HG03064 (cell line): Measurements from ENCODE around the gene SEMA7A.

ENCODE experiments used
- ATAC-seq: cut with Tn5 transposase; IDR thresholded peaks from one replicate; pipeline ENCODE4 v1.9.1; 2021; ENCODE audit warnings: low read depth; ENCODE audit not compliant: unreplicated experiment

SEMA7A gene

DNA sequence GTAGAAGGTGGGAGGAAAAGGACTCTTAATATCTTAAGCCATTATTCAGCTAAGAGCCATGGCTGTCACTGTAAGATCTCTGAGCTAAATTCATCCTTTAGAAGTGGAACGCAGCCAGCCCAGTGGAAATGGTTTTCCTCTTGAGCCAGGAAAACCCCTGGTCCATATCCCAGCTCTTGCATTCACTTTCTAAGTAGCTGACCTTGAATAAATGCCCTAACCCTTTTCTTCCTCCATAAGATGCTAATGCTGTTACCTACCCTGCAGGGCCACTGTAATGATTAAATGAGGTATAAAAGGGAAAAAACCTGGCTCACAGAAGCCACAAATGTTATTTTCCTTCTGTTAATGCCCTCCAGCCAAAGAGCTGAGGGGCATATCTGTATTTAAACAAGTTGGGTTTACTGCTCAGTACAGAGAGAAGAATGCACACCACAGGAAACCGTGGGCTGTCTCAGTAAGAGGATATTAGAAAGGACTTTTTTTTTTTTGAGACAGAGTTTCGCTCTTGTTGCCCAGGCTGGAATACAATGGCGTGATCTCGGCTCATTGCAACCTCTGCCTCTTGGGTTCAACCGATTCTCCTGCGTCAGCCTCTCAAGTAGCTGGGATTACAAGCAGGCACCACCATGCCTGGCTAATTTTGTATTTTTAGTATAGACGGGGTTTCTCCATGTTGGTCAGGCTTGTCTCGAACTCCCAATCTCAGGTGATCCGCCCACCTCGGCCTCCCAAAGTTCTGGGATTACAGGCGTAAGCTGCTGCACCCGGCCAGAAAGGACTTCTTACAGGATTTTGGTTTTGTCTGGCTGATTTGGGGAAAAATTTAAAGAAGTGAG lies 20.4 kb upstream of the SEMA7A start:
- no peak for ATAC-seq

DNA sequence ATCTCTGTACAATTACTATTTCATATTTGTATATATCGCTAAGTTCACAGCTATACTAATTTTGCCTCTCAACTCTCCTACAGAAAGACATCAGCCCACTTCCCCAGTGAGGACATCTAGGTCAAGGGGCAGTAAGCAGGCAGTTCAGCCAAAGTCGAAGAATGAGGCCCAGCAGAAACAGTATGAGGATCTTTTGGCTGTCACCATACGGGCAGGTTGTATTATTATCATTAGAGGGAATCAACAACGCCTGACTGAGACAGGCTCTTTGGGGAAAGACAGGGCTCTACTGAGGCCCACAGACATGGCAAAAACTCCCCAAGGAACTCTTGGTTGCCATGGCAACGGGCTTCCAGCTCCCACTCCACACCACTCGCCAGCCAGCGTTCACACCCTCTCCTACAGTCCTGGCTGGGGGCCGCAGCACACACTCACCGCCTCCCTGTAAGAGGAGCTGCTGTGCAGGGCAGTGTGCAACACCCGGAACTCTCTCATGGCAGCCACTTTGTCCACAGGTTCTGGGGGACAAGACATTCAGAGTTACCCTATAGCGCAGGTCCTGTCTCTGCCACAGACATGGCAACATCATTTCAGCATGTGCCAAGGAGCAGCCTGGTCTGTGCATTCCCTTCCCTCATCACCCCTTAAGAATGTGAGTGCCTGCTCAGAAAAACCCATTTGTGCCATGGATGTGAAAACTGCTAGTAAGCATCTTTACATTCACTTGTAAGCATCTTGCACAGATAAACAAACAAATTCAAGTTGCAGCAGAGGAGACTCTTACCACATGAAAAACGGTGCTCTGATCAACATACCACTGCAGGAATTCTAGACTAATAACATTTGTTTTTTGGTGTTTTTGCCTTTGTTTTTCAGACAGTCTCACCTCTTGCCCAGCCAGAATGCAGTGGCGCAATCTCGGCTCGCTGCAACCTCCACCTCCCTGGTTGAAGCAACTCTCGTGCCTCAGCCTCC lies 18.4 kb upstream of the SEMA7A start:
- no peak for ATAC-seq

GRCh38 chr15:74451322-74451721 lies 17.6 kb upstream of the SEMA7A start:
- no peak for ATAC-seq

GRCh38 chr15:74449643-74450205 lies 16.0 kb upstream of the SEMA7A start:
- no peak for ATAC-seq

GRCh38 chr15:74449095-74449494 lies 15.3 kb upstream of the SEMA7A start:
- no peak for ATAC-seq

GRCh38 chr15:74445816-74446763 lies 12.3 kb upstream of the SEMA7A start:
- ATAC-seq, result no peak

- no peak for ATAC-seq
Measured at GRCh38 chr15:74444106-74445062, 10.6 kb upstream of the SEMA7A start.

- no peak for ATAC-seq
Measured at GRCh38 chr15:74443100-74443909, 9.5 kb upstream of the SEMA7A start.

DNA sequence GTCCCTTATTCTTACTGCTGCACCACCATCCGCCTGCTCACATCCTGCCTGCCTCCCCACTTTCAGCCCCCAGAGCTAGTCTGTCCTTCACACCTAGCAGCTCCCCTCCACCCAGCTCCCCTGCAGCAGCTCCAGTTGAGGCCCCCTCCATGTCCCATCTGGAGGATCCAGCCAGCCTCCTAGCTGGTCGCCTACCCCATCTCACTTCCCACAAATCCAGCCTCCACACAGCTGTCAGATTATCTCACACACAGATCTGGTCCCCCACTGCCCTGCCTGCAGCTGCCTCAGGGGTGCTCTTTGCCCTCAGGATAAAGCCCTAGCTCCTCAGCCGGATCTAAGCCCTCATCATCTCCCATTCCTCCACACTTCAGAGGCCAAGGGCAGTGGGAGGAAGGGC lies 8.8 kb upstream of the SEMA7A start:
- no peak for ATAC-seq

DNA sequence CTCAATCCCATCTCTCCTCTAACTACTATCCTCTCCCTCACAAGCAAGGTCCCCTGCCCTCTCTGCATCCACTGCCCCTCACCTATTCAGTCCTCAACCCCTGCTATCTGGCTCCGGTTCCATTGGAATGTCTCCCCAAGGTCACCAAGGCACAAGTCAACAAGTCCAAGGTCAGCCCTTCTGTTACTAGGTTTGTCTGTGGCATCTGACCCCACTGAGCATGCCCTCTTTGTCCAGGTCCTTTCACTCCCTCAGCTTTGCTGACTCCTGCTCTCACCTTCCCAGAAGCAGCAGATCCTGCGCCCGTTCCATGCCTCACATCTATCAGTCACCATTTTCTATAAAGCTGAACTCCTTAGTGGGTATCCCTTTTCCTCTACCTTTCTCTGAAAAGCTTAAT lies 8.3 kb upstream of the SEMA7A start:
- no peak for ATAC-seq

GRCh38 chr15:74441248-74441941 lies 7.6 kb upstream of the SEMA7A start:
- no peak for ATAC-seq

DNA sequence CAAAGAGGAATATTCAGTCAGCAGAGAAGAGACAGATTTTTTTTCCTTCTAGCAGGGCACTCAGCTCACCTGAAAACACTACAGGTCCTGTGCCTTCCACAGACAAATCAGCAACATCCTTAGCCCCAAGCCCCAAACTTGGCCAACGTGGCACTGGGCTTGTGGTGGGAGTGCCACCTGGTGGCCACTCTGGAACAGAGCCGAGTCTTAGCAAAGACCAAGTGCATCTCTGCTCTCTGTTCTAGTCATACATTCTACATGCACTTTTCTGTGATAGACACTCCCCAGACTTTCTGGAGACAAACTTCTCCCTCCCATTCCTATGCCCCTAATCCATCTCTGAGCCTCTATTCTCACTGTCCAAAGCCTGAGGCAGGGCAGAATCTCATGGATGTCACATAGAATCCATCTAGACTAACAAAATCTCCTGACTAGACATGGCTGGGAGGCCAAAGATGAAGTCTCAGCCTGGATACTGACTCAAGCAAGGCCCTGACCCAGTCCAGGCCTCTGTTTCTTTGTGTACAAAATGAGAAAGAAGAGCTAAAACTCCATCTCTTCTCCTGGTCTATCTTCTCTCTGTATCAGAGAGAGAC lies 5.1 kb upstream of the SEMA7A start:
- ATAC-seq, result no peak

DNA sequence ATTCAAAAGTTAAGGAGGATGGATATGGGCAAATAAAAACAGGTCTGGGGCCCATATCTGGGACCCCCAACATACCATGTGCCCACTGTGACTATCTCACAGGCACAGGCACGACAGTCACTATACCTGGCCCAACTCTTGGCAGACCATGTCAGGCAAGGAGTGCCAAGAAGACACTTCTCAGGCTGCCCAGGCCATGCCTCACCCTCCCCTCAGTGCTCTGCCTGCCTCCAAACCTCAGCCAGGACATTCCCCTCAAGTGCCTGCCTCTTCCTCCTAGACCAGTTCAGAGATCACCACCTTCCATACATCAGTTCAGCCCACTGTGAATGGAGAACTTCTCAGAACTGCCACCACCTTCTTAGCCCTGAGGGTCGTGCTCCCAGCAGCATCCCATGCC lies 4.4 kb upstream of the SEMA7A start:
- ATAC-seq, result no peak

DNA sequence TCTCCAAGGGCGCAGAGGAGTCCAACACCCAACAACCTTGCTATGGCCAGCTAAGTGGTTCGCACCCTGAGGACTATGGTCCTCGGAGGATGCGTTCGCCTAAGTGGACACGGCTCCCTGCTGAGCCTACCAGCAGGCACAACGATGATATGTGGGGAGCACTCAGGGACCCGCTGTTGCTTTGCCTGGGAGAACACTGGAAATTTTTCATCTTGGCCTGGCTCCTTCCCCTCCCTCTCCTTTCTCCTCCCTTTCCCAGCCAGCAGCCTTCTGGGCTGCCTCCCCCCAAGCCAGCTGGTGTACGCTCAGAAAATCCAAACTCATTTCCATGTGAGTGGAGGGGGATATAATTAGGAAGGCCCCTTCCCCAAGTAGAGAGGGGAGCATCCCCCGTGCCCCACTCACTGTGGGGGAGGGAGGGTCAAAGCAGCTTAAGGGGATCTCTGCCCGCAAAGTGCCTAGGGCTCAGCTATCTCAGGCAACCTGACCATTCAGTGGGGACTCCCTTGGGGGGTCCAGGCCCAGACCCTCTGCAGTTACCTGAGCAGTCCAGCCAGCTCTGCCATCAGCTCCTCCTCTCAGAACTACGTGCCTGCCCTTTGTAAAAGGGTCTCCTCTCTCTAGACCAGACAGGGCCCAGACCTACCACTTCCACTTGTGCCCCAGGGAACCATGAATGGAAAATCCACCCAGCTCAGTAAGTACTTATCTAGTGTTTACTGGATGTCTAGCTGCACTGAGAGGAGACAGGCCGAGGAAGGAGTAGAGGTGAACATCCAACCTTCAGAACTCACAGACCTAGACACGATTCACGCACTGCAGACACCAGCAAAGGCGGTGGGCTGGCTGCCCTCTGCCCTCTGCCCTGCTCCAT lies 742 bp upstream of the SEMA7A start:
- ATAC-seq, result peak; percentile 12

DNA sequence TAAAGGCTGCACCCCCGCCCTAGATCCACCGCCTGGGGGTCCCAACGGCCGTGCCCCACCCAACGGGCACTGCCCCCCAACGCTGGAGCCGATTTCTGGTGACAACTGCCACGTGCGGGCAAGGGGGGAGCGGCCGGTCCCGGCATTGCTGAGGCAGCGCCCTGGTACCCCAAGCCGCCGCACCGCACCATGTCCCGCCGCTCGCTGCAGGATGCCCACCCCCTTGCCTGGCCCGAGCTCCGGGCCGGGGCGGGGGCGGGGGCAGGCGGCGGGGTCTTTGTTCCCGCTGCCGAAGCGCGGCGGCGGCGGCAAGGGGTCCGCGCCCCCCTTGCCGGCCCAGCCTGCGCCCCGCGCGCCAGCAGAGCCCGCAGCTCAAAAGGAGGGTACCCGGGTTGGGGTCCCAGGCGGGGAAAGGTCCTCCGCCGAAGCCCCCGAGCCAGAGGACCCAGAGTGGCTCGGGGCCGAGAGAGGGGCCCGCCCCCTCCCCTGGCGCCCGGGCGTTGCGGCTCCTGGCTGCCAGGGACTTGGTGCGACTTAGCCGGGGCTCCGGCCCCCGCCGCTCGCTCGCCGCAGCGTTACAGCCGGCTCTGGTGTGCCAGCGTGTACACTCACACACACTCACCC lies 678 bp downstream of the SEMA7A start:
- ATAC-seq, result no peak
